Tibial nerve (tissue), 4 donors: ENCODE data around the gene MYO7A. TPM values are rescaled to one million over a fixed set of nuclear protein-coding genes. Genes with fewer than 3 reads are reported as not detected.

Source experiments
- DNase-seq, 2 donors: peaks; one replicate each; pipeline ENCODE4 v3.0.0-alpha.2; 2019; ENCODE audit warnings: low spot score in 2 of 2
- H3K27ac ChIP-seq, 4 donors: fragments of 200-600 bp; sonication (generic) in 3 of 4; one replicate each; pipeline ENCODE4 v1.5.1; 2017 to 2019; ENCODE audit warnings: mild to moderate bottlenecking in 1 of 4
- H3K27me3 ChIP-seq, 2 donors: fragments of 200-600 bp; sonication (generic) in 1 of 2; one replicate each; pipeline versions ENCODE4 v1.5.1 to v1.6.0; 2017 to 2019
- H3K36me3 ChIP-seq, 3 donors: fragments of 200-600 bp; sonication (generic); one replicate each; pipeline ENCODE4 v1.5.1; 2018 to 2019
- H3K4me1 ChIP-seq, 4 donors: fragments of 200-600 bp; sonication (generic) in 3 of 4; one replicate each; pipeline ENCODE4 v1.5.1; 2017 to 2019
- H3K4me3 ChIP-seq, 4 donors: fragments of 200-600 bp; sonication (generic) in 3 of 4; one replicate each; pipeline ENCODE4 v1.5.1; 2017 to 2019; ENCODE audit warnings: mild to moderate bottlenecking in 1 of 4, moderate library complexity in 1 of 4
- H3K9me3 ChIP-seq, 4 donors: fragments of 200-600 bp; sonication (generic) in 3 of 4; one replicate each; pipeline ENCODE4 v1.5.1; 2017 to 2019
- EP300 ChIP-seq, 2 donors: sonication (generic); formaldehyde crosslinking; IDR thresholded peaks; one replicate each; pipeline ENCODE4 v1.6.1; 2017; ENCODE audit warnings: antibody characterized with exemption in 2 of 2, mild to moderate bottlenecking in 1 of 2
- POLR2A ChIP-seq, 2 donors: fragments of 450-650 bp; IDR thresholded peaks; one replicate each; pipeline ENCODE4 v1.6.1; 2017; ENCODE audit warnings: antibody characterized with exemption in 2 of 2, mild to moderate bottlenecking in 2 of 2, moderate library complexity in 2 of 2
- WGBS, 2 donors: methylation state at CpG; one replicate each; pipeline ENCODE4 v1.1.5; 2018; 5-methylcytosine and 5-hydroxymethylcytosine counted together
- total RNA-seq, 4 donors: library from RNA; depleted of rRNA; stranded (reverse); fragments of >200 nt; gene quantifications; one replicate each; pipeline ENCODE4 v1.1.0, GENCODE V29; 2016
- TF ChIP-seq, protein P1 (sequence below), 5 experiments: fragments of 200-600 bp in 3 of 5; fragments of 450-650 bp in 2 of 5; sonication (generic) in 3 of 5; IDR thresholded peaks; one replicate each; pipeline ENCODE4 v1.5.1; 2016 to 2019; ENCODE audit warnings: antibody characterized with exemption in 5 of 5, mild to moderate bottlenecking in 3 of 5, moderate library complexity in 2 of 5

MYO7A gene
- total RNA-seq, 4 donors from 2014 or later, result 12.6 to 45.0 (median 24.4) TPM

DNA sequence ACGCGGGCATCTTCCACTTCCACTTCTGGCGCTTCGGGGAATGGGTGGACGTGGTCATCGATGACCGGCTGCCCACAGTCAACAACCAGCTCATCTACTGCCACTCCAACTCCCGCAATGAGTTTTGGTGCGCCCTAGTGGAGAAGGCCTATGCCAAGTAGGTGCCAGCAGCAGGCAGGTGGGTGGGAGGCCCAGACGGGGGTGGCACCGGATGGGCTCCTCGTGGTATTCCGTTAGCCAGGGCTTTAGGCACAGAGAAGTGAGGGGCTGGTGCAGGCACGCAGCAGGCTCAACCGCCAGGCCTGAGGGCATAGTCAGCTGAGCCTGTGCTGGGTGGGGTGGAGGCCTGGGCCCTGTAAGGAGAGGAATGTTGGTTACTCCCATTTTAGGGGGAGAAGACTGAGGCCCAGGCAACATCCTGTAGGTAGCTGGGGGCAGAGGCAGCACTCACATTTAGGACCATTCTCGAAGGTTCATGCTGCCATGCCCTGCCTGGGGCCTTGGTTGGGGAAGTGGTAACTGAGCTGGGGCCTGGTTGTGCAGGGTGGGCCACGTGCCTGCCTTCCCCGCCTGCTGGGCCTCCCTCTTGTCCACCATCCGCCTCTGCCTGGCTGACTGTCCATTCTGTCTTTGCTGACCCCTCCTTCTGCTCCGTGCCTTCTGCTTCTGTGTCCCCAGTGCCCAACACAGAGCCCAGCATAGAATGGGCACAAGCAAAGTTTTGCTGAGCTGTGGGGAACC, 15.2 kb upstream of the MYO7A start:
- DNase-seq, result no peak
- 89% methylated on average over 18 to 20 of the region's 20 CpGs for WGBS, 2 donors
- TF ChIP-seq, protein P1, sequence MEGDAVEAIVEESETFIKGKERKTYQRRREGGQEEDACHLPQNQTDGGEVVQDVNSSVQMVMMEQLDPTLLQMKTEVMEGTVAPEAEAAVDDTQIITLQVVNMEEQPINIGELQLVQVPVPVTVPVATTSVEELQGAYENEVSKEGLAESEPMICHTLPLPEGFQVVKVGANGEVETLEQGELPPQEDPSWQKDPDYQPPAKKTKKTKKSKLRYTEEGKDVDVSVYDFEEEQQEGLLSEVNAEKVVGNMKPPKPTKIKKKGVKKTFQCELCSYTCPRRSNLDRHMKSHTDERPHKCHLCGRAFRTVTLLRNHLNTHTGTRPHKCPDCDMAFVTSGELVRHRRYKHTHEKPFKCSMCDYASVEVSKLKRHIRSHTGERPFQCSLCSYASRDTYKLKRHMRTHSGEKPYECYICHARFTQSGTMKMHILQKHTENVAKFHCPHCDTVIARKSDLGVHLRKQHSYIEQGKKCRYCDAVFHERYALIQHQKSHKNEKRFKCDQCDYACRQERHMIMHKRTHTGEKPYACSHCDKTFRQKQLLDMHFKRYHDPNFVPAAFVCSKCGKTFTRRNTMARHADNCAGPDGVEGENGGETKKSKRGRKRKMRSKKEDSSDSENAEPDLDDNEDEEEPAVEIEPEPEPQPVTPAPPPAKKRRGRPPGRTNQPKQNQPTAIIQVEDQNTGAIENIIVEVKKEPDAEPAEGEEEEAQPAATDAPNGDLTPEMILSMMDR (IDR thresholded peaks at IDR 0.05), result no peak
- TF ChIP-seq EP300 (IDR thresholded peaks at IDR 0.05), result no peak
- no peak for TF ChIP-seq POLR2A (IDR thresholded peaks at IDR 0.05)

DNA sequence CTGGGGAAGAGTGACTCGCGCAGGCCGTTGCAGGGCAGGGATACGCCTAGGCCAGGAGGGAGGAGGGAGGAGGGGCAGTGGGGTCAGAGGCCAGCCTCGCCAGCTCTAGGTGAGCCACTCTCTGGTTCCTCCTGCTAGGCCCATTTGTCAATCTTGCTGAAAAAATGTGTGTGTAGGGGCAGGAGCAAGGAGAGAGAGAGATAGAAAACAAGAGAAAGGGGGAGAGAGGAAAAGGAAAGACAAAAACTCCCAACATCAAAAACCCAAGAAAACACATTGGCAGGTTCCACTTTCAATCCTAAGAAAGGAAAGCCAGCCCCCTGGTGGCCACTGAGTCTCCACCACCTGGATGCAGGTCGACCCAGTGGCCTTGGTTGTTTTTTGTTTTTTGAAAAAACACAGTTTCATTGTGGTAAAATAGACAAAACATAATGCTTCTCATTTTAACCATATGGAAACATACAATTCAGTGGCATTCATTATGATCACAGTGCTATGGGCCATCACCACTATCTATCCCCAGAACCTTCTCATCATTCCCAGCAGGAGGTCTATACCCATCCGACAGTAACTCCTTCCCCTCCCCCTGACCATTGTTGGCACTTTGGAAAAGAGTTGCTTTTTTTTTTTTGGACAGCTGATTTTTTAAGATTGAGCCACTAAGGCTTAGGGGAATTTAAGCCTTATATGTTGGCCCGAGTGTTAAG, 14.5 kb upstream of the MYO7A start:
- peaks cover 0 to 44% (median 0%) of the 10 kb centered on the region in 3 donors for H3K36me3 ChIP-seq
- no peak overlapping the region for H3K27ac ChIP-seq
- 57 to 58% methylated on average over 8 of the region's 8 CpGs for WGBS, 2 donors
- H3K4me3 ChIP-seq, result no peak overlapping the region
- H3K27me3 ChIP-seq, result no peaks in the 10 kb centered on the region
- H3K9me3 ChIP-seq, result no peaks in the 10 kb centered on the region
- TF ChIP-seq POLR2A (IDR thresholded peaks at IDR 0.05) (no peak), EP300 (IDR thresholded peaks at IDR 0.05) (no peak)
- TF ChIP-seq, protein P1 (IDR thresholded peaks at IDR 0.05), result peak; percentile 12 to 48 (median 29)
- H3K4me1 ChIP-seq, result peaks cover 0 to 32% (median 13%) of the 10 kb centered on the region in 4 donors
- DNase-seq, result peak in 1 of 2 donors; percentile 45

More for the DNA sequence above, 15.2 kb upstream of the MYO7A start:
- H3K9me3 ChIP-seq, result no peaks in the 10 kb centered on the region
- H3K4me3 ChIP-seq, result no peak overlapping the region
- peaks cover 0 to 39% (median 16%) of the 10 kb centered on the region in 4 donors for H3K4me1 ChIP-seq
- no peak overlapping the region for H3K27ac ChIP-seq
- H3K36me3 ChIP-seq, result peaks cover 0 to 37% (median 0%) of the 10 kb centered on the region in 3 donors
- no peaks in the 10 kb centered on the region for H3K27me3 ChIP-seq

DNA sequence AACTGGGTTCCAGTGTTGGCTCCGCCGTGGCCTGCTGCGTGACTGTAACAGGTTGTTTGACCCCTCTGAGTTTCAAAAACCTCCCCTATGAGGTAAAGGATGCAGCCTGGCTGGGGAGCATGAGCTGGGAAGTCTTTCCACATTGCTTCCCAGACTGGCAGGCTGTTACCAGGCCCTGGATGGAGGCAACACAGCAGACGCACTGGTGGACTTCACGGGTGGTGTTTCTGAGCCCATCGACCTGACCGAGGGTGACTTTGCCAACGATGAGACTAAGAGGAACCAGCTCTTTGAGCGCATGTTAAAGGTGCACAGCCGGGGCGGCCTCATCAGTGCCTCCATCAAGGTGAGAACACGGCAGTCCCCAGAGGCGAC, 14.0 kb upstream of the MYO7A start:
- DNase-seq, result no peak
- no peaks in the 10 kb centered on the region for H3K27me3 ChIP-seq
- 92 to 94% methylated on average over 8 to 13 of the region's 13 CpGs for WGBS, 2 donors

DNA sequence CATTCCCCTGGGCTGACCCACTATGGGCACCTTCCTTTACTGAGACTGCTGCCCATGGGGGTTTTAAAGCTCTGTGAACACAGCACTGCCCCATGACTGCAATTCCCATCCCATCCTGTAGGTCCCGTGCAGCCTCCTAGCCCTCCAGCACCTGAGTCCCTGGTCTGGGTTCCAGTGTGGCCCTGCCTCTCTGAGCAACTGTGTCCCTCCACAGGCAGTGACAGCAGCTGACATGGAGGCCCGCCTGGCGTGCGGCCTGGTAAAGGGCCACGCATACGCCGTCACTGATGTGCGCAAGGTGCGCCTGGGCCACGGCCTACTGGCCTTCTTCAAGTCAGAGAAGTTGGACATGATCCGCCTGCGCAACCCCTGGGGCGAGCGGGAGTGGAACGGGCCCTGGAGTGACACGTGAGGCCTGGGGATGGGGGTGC, 12.8 kb upstream of the MYO7A start:
- Histone ChIP-seq H3K27ac (no peak overlapping the region), H3K9me3 (no peaks in the 10 kb centered on the region), H3K4me1 (peaks cover 0 to 17% (median 7%) of the 10 kb centered on the region in 4 donors), H3K4me3 (no peak overlapping the region), H3K27me3 (no peaks in the 10 kb centered on the region), H3K36me3 (peaks cover 0 to 61% (median 0%) of the 10 kb centered on the region in 3 donors)
- no peak for TF ChIP-seq EP300 (IDR thresholded peaks at IDR 0.05)
- TF ChIP-seq, protein P1 (IDR thresholded peaks at IDR 0.05), result peak in 1 of 5 experiments; percentile 10
- no peak for DNase-seq
- WGBS, 2 donors, result 94% methylated on average over 13 to 16 of the region's 16 CpGs

More for the DNA sequence above, 14.0 kb upstream of the MYO7A start:
- Histone ChIP-seq H3K36me3 (peaks cover 0 to 50% (median 0%) of the 10 kb centered on the region in 3 donors), H3K4me3 (no peak overlapping the region), H3K9me3 (no peaks in the 10 kb centered on the region), H3K4me1 (peaks cover 0 to 28% (median 13%) of the 10 kb centered on the region in 4 donors), H3K27ac (no peak overlapping the region)
- TF ChIP-seq, protein P1 (IDR thresholded peaks at IDR 0.05), result no peak
- TF ChIP-seq POLR2A (IDR thresholded peaks at IDR 0.05) (no peak), EP300 (IDR thresholded peaks at IDR 0.05) (no peak)

DNA sequence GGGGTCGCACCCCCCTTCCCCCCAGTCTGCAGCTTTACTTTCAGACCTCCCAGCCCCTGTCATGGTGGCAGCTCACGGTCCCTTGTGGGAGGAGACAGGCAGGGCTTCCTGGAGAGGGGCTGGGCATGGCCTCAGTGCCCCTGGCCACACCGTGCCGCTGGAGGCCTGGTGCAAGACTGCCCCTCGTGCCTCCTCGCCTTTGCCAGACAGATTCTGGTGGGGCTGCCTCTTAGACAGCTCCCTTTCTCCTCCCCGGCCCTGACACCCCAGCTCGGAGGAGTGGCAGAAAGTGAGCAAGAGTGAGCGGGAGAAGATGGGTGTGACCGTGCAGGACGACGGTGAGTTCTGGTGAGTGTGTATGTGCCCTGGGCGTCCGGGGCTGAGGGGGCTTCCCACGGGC, 12.1 kb upstream of the MYO7A start:
- peaks cover 0 to 10% (median 2%) of the 10 kb centered on the region in 4 donors for H3K4me1 ChIP-seq
- TF ChIP-seq EP300 (IDR thresholded peaks at IDR 0.05) (no peak), POLR2A (IDR thresholded peaks at IDR 0.05) (no peak)
- TF ChIP-seq, protein P1 (IDR thresholded peaks at IDR 0.05), result no peak
- peaks cover 0 to 69% (median 0%) of the 10 kb centered on the region in 3 donors for H3K36me3 ChIP-seq
- H3K27ac ChIP-seq, result no peak overlapping the region
- H3K27me3 ChIP-seq, result no peaks in the 10 kb centered on the region
- no peaks in the 10 kb centered on the region for H3K9me3 ChIP-seq
- H3K4me3 ChIP-seq, result no peak overlapping the region
- no peak for DNase-seq
- 88 to 90% methylated on average over 14 to 15 of the region's 15 CpGs for WGBS, 2 donors
